ENCODE results near the gene TAF3. TPM values are rescaled to one million over a fixed set of nuclear protein-coding genes. Genes with fewer than 3 reads are reported as not detected.

TAF3 gene
- polyA plus RNA-seq, 1 donor: 5.0 TPM

DNA sequence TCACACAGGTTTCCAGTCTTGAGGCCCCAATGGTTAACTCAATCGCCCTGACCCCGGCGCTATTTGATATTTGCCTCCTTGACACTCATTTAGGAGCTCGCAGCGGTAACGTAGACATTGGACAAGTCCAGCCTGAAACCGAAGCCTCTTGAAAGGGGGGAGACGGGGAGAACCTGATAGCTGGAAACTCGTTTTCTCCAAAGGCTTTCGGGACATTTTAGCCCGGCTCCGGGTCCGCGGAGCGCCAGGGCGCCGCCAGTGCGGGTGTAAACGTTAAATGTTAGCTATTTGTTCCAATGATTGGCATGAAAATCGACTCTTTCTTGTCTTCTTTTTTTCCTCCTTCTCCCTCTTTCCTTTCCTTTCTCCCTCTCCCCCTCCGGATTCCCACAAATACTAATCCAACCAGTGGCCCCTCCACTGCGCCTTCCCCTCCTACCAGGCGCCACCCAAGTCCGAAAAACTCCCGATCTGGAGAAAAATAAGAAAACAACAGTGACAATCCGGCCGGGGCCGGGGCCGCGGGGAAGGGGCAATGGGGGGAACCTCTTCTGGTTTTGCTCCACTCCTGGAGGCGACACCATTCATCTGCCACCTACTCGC, 219.0 kb downstream of the TAF3 start:
- Histone ChIP-seq H3K4me1 (ENCODE audit: control insufficient read depth, insufficient read depth, low read length) (peaks cover 19% of the 10 kb centered on the region), H3K4me3 (ENCODE audit: low read length) (no peak overlapping the region), H3K9me3 (ENCODE audit: control insufficient read depth, low read depth, low read length) (peaks cover 16% of the 10 kb centered on the region), H3K27ac (ENCODE audit: low read length) (no peak overlapping the region), H3K27me3 (ENCODE audit: control insufficient read depth, insufficient read depth, low read length) (peaks cover 100% of the 10 kb centered on the region), H3K36me3 (ENCODE audit: control insufficient read depth, insufficient read depth, low read length) (no peaks in the 10 kb centered on the region)
- DNase-seq: no peak
- no CpG with 5 or more reads among the region's 32 CpGs for WGBS (ENCODE audit: insufficient coverage, low lambda C conversion rate)

DNA sequence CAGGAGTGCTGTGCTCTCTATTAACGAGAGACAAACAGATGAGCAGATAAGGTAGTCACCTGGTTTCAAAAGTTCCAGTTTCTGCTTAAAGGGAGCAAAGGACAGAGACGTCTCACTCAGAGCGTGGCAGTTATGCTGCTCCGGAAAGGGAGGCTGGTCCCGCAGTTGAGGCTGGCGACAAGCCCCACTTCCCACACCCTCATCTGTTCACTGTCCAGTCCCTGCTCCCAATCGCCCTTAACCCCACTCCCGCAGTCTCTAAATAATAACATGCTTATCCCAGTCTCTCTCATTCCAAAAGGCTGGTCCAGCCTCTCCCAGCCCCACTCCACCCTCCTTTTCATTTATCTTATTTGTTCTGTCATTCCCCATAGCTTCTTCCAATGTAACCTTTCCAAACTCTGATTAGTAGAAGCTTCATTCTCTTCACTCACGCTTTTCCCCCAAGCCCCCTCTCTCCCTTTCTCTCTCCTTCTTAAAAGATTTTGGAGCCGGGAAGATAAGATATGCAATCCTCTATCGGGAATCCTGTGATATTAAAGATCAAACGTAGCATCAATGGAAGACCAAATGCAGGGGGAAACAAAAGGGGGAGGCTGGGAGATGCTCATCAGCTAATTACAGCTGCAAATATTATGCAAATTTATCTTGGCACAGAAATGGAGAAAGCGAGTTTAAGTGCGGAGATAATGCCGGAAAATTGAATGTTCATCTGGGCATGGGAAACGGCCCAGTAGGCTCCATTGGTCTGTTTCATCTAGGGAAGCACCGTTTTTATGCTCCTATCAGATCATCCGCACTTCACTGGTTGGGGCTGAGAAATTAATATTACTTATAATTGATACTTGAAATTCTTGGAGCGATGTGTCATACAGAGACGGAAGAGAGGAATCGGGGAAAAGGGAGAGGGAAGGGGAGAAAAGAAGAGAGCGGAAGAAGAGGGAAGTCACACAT, 219.9 kb downstream of the TAF3 start:
- DNase-seq: peak in 1 of 2 donors; percentile 49
- peaks cover 19% of the 10 kb centered on the region for H3K4me1 ChIP-seq (ENCODE audit: control insufficient read depth, insufficient read depth, low read length)

DNA sequence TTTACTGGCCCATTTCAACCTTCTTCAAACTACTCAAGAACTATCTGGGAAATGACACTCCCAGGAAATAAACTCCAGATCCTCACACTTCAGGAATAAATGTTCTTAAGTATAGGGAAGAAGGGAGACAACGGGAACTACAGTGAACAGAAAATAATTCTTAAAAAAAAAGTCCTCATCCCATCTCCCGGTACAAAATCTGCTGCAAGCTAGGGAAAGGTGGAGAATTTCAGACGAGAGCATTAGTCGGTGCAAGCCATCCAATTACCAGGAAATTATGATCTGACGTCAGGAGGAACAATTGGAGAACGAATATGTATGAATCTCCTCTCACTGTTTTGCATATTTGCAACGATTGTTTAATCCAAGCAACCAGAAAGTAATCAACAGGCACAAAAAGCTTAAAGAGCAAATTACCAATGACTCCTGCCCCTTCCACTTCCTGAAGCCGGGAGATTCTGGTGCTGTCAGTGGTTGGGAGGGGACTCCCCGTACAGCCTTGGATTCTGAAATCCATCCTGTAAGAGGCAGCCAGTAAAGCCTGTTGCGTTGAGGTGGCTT, 221.1 kb downstream of the TAF3 start:
- WGBS (ENCODE audit: insufficient coverage, low lambda C conversion rate): 4% methylated on average over 5 of the region's 10 CpGs
- peaks cover 18% of the 10 kb centered on the region for H3K4me1 ChIP-seq (ENCODE audit: control insufficient read depth, insufficient read depth, low read length)
- no peak overlapping the region for H3K4me3 ChIP-seq (ENCODE audit: low read length)
- H3K36me3 ChIP-seq (ENCODE audit: control insufficient read depth, insufficient read depth, low read length): no peaks in the 10 kb centered on the region
- H3K27me3 ChIP-seq (ENCODE audit: control insufficient read depth, insufficient read depth, low read length): peaks cover 100% of the 10 kb centered on the region
- no peak for DNase-seq
- peaks cover 24% of the 10 kb centered on the region for H3K9me3 ChIP-seq (ENCODE audit: control insufficient read depth, low read depth, low read length)
- H3K27ac ChIP-seq (ENCODE audit: low read length): no peak overlapping the region

More for the DNA sequence above, 219.9 kb downstream of the TAF3 start:
- Histone ChIP-seq H3K27ac (ENCODE audit: low read length) (no peak overlapping the region), H3K9me3 (ENCODE audit: control insufficient read depth, low read depth, low read length) (peaks cover 20% of the 10 kb centered on the region), H3K4me3 (ENCODE audit: low read length) (no peak overlapping the region), H3K27me3 (ENCODE audit: control insufficient read depth, insufficient read depth, low read length) (peaks cover 100% of the 10 kb centered on the region), H3K36me3 (ENCODE audit: control insufficient read depth, insufficient read depth, low read length) (no peaks in the 10 kb centered on the region)
- 5% methylated on average over 9 of the region's 22 CpGs for WGBS (ENCODE audit: insufficient coverage, low lambda C conversion rate)

DNA sequence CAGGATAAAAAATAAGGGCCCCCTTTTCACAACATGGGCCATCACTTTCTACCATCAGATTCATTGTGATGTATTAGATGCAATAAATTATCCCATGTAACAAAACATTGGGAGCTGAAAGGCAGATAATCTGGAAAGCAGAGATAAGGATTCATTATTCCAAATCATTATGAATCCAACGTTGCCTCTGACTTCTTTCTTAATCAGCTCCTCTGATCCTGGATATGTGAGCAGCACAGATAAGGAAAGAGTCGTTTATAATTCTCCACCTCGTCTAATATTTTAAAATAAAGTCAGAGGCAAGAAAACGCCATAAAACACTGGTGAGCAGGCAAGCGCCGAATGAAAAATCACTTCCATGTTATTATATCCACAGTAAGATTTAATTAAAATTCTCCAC, 222.3 kb downstream of the TAF3 start:
- 18% methylated on average over 3 of the region's 6 CpGs for WGBS (ENCODE audit: insufficient coverage, low lambda C conversion rate)
- no peaks in the 10 kb centered on the region for H3K36me3 ChIP-seq (ENCODE audit: control insufficient read depth, insufficient read depth, low read length)
- H3K27ac ChIP-seq (ENCODE audit: low read length): no peak overlapping the region
- H3K4me1 ChIP-seq (ENCODE audit: control insufficient read depth, insufficient read depth, low read length): peaks cover 24% of the 10 kb centered on the region
- H3K27me3 ChIP-seq (ENCODE audit: control insufficient read depth, insufficient read depth, low read length): peaks cover 100% of the 10 kb centered on the region
- DNase-seq: no peak
- peaks cover 23% of the 10 kb centered on the region for H3K9me3 ChIP-seq (ENCODE audit: control insufficient read depth, low read depth, low read length)
- no peak overlapping the region for H3K4me3 ChIP-seq (ENCODE audit: low read length)

DNA sequence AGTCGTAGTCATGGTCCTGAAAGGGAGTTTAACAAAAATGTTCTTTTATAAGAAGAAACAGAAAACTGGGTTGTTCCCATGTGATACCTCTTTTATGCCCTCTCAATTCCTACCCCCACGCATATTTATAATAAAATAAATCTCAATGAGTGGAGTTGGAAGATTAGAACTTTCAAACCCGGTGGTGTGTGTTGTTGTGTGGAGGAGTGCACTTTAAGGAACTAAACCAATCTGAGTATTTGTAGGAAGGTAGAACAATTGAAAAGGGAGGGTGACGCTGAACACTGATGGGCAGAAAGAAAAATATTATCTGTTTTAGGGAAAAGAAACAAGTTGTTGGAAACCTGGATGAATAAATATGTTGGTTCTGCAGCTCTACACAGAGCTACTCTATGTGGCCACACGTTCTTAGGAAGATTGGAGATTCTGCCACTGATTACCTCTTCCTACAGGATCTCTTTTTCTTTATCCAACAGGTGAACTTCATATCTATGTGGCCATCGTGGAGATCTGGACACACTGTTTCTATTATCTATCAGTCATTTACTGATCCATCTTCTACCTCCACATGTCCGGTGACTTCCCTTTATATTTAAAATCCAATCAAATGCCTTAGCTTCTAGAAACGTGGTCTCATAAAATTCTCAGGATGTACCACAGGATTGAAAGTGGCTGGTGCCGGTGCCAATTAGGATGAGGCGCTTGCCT, 223.1 kb downstream of the TAF3 start:
- no peak overlapping the region for H3K27ac ChIP-seq (ENCODE audit: low read length)
- 20% methylated on average over 1 of the region's 10 CpGs for WGBS (ENCODE audit: insufficient coverage, low lambda C conversion rate)
- H3K27me3 ChIP-seq (ENCODE audit: control insufficient read depth, insufficient read depth, low read length): peaks cover 100% of the 10 kb centered on the region
- no peaks in the 10 kb centered on the region for H3K36me3 ChIP-seq (ENCODE audit: control insufficient read depth, insufficient read depth, low read length)
- no peak overlapping the region for H3K4me3 ChIP-seq (ENCODE audit: low read length)
- DNase-seq: no peak
- H3K9me3 ChIP-seq (ENCODE audit: control insufficient read depth, low read depth, low read length): peaks cover 18% of the 10 kb centered on the region
- H3K4me1 ChIP-seq (ENCODE audit: control insufficient read depth, insufficient read depth, low read length): peaks cover 24% of the 10 kb centered on the region

DNA sequence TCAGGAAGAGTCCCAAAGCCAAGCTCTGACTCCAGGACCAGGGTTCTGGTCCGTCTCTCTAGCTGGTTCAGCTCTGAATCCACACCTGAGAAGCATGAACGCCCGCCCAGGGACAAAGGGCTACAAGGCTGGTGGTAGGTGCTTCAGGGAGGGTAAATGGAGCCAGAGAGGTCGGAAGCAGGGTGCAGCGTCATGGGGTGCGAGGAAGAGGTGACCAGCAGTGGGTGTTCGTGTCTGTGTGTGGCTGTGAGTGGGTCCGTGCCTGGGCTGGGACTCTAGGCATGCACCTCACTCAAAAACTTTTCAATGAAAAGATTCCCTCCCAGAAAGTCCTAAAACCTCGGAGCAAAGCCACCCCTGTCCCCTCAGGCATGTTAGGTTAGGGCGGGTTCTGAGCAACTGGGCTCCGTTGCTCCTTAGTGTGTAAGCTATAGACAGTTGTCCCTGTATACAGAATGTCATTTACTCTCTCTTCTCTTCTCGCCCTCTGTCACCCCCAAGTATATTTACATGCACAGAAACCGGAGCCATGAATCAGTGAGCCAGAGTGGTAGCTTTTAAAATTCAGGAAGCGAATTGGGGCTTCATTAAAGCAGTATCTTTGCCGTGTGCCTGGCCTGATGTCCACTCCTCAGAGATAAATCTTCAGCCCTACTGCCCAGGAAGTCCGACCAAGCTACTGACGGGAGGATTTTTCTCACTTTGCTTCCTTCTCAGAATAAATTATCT, 223.9 kb downstream of the TAF3 start:
- Histone ChIP-seq H3K27ac (ENCODE audit: low read length) (no peak overlapping the region), H3K36me3 (ENCODE audit: control insufficient read depth, insufficient read depth, low read length) (no peaks in the 10 kb centered on the region), H3K27me3 (ENCODE audit: control insufficient read depth, insufficient read depth, low read length) (peaks cover 100% of the 10 kb centered on the region), H3K4me1 (ENCODE audit: control insufficient read depth, insufficient read depth, low read length) (peaks cover 24% of the 10 kb centered on the region), H3K4me3 (ENCODE audit: low read length) (no peak overlapping the region), H3K9me3 (ENCODE audit: control insufficient read depth, low read depth, low read length) (peaks cover 15% of the 10 kb centered on the region)
- no peak for DNase-seq
- WGBS (ENCODE audit: insufficient coverage, low lambda C conversion rate): no CpG with 5 or more reads among the region's 17 CpGs

DNA sequence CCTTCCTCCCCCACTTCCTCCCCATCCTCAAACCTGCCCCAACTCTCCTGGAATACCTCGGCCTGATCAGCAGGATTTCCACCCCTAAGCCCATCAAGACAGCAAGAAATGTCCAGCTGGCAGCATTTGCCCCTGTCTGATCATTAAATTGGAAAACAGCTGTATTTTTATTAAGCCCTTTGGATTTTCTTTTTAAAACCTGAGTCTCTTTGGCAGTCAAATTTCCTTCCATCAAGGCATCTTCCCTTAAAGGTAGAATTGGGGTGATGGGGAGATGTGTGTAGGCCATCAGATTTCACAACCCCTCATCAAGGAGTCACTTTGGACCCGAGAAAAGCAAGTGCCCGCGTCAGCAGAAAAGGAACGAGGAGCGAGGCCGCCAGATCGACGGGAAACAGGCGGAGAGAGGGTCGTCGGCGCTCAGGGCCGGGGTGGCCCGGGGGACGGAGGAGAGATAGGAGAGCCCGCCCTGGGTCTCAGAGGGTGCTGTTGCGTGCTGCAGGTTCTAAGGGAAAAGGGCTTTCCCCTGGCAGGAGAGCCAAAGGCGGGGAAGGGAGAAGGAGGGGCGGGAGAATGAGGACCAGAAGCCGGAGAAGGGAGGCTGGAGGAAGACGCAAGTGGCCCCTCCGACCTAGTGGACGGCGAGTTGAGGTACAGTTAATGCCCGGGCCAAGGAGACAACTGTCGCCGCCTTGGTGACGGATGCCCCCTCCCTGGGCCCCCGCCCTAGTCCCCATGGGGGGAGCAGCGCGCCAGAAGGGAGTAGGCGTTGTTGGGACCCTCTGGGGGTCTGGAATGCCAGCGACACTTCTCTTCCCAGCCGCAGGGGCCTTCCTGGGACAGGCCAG, 224.6 kb downstream of the TAF3 start:
- no peaks in the 10 kb centered on the region for H3K36me3 ChIP-seq (ENCODE audit: control insufficient read depth, insufficient read depth, low read length)
- H3K4me1 ChIP-seq (ENCODE audit: control insufficient read depth, insufficient read depth, low read length): peaks cover 20% of the 10 kb centered on the region
- peaks cover 100% of the 10 kb centered on the region for H3K27me3 ChIP-seq (ENCODE audit: control insufficient read depth, insufficient read depth, low read length)
- no peak for DNase-seq
- WGBS (ENCODE audit: insufficient coverage, low lambda C conversion rate): no CpG with 5 or more reads among the region's 35 CpGs
- H3K9me3 ChIP-seq (ENCODE audit: control insufficient read depth, low read depth, low read length): peaks cover 11% of the 10 kb centered on the region
- no peak overlapping the region for H3K27ac ChIP-seq (ENCODE audit: low read length)
- no peak overlapping the region for H3K4me3 ChIP-seq (ENCODE audit: low read length)

DNA sequence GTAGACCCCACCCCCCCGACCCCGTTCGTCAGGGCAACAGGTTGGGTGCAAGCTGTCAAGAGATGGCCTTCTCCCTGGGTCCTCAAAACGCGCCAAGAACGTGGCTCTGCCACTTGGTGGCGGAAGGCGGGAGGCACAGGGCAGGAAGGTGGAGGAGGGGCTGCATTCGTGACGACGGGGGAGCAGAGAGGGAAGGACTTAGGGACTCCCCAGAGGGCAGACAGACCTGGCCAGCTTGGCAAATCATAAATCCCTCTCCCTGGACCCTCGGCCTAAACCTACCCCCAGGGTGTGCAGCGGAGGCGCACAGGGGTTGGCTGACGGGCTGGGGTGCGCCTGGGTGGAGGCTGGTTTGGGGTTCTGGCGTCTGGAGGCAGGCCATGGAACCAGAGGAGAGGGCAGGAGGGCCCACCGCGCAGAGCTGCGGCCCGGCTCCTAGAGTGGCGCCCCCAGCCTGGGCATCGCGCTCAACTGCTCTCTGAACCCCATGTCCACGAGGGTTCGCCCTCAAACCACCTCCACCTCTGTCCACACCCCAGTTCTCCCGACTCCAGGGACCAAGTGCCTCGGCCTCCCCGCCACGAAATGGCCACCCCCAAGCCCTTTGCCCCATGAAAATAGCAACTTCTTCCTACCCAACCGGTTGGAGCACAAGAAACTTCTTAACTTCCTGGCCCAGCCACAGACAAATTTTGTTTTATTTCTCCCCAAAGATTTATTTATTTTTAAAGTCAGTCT, 225.4 kb downstream of the TAF3 start:
- no peak overlapping the region for H3K27ac ChIP-seq (ENCODE audit: low read length)
- peaks cover 100% of the 10 kb centered on the region for H3K27me3 ChIP-seq (ENCODE audit: control insufficient read depth, insufficient read depth, low read length)
- peaks cover 20% of the 10 kb centered on the region for H3K4me1 ChIP-seq (ENCODE audit: control insufficient read depth, insufficient read depth, low read length)
- no peak overlapping the region for H3K4me3 ChIP-seq (ENCODE audit: low read length)
- DNase-seq: no peak
- H3K9me3 ChIP-seq (ENCODE audit: control insufficient read depth, low read depth, low read length): peaks cover 11% of the 10 kb centered on the region
- no peaks in the 10 kb centered on the region for H3K36me3 ChIP-seq (ENCODE audit: control insufficient read depth, insufficient read depth, low read length)
- no CpG with 5 or more reads among the region's 31 CpGs for WGBS (ENCODE audit: insufficient coverage, low lambda C conversion rate)

Data from large intestine (tissue), 3 donors.